Stimulated activated CD4-positive, alpha-beta T cell treated with anti-CD3 and anti-CD28 coated beads, Interleukin-2, amount 100 ng/mL, for 24 hours (primary cell): ENCODE results near the gene NCAPD2.
A peak's percentile ranks its signal among the peaks of the same experiment; 100 is the strongest.
"Not testable (repeated sequence)": the region's sequence is repeated elsewhere in the genome, so short reads cannot be mapped to it uniquely, and the experiment has no call there.

Experiments used
- DNase-seq, 2 donors: peaks; one replicate each; pipeline ENCODE4 v3.0.0-alpha.2; 2020

Gene NCAPD2

GRCh38 chr12:6552140-6552551 is 58.2 kb downstream of the NCAPD2 start:
- no peak for DNase-seq

GRCh38 chr12:6553051-6553868 is 59.4 kb downstream of the NCAPD2 start:
- no peak for DNase-seq

GRCh38 chr12:6554168-6555017 is 60.5 kb downstream of the NCAPD2 start:
- peak; percentile 80 to 81 for DNase-seq

DNA sequence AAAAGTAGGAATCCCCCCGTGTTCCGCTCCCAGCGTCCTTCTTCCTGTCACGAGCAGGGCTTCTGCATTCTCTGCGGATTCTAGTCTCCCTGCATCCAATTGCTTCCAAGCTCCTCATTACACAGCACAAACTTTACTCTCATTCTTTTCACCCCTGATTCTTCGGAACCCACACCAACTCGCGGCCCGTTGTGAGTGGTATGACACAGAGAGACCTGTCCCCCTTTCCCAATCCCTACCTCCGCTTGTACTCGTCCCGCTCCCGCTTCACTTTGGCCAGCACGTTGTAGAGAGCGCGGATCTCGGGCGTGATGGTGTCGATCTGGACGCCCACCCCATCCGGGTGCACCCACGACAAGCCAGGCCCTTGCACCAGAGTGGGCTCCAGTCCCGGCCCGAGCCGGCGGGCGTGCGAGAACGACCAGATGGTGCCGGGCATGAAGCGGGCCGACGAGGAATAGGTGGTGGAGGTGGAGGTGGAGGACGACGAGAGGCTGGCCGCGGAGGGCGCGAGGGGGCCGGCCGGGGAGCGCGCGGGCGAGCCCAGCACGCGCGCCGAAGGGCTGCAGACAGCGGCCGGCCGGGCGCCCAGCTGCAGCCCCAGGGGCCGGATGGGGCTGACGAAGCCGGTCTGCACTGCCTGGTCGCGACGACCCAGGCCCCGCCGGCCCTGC is 61.3 kb downstream of the NCAPD2 start:
- peak in 1 of 2 donors; percentile 37 for DNase-seq

- not testable (repeated sequence) for DNase-seq
These were observed 62.6 kb downstream of the NCAPD2 start for GRCh38 chr12:6556496-6556817.

DNA sequence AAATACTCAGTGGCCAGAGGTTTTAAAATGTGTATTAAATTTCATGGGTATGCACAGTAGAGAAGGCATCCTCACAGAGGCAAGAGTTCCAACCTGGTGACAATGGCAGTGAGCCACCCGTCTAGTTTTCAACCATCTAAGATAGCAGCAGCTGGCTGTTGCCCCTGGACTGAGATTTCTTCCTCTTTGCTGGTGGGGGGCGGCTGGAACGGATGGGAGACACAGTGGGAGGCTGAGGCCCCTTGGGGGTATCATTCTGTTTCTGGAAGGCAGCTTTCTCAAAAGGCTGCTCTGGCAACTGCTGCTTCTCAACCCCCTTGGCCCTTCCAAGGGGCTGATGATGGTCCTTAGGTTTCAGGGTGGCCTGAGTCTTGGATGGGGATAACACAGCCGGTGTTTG is 63.0 kb downstream of the NCAPD2 start:
- no peak for DNase-seq

GRCh38 chr12:6558014-6558760 is 64.3 kb downstream of the NCAPD2 start:
- peak; percentile 39 to 51 for DNase-seq

DNA sequence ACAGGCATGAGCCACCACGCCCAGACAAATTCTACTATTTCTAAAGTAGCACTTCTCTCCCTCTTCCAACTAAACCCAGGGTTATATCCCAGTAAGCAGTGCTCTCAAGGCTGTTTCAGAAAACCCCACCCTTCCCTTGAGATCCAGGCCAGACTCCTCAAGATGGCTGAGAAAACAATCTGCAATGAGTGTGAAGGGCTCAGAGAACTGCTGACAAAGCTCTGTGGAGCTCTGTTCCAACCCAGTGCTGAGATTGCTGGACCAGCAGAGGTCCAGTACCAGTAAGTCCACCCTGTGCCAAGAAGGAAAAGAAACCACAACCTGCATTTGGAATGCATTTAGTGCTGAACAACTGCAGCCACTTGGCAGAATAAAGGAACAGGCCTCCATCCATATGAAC is 65.6 kb downstream of the NCAPD2 start:
- no peak for DNase-seq

DNA sequence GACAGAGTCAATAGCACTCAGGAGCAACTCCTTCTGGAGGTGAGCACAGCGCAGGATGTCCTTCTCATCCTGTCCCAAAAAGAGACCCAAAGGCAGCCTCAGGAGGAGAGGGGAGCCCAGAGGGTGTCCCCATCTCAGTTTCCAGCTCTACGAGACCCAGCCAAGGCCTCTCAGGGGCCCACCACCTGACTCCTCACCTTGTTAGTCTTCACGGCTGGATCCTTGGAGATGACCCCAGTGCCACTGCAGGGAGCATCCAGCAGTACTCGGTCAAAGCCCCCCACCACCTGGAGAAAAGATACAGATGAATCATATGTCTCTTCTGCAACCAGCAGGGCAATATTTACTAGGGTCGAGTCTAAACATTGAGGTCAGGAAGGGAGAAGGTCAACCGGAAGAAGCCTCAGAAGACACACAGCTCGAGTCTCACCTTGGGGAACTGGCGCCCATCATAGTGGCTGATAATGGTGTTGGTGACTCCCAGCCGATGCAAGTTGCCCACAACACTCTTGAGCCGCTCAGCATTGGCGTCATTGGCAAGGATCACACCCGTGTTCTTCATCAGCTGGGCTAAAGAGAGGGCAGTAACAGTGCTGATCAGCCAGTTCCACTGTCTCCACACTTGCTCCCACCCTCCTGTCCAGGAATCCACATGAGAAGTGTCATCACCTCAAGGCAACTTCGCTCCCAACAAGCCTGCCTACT is 66.8 kb downstream of the NCAPD2 start:
- DNase-seq: no peak

DNA sequence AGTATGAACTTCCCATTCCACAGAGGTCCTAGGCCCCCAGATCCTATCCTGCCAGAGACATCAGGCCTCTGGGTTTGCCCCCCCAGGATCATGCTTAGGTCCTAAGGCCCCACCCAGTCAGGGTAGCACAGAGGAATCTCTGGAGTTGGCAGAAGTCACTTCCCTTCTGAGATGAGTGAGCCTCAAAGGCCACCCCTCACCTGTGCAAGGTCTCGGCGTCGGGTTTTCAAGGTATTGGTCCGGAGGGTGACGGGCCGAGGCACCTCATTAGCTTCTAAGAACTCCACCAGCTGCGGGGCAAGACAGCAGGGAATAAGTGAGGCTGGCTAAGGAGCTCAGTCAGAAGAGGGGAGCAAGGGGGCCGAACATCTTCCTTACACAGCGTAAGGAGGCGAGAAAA is 69.0 kb downstream of the NCAPD2 start:
- DNase-seq: no peak

DNA sequence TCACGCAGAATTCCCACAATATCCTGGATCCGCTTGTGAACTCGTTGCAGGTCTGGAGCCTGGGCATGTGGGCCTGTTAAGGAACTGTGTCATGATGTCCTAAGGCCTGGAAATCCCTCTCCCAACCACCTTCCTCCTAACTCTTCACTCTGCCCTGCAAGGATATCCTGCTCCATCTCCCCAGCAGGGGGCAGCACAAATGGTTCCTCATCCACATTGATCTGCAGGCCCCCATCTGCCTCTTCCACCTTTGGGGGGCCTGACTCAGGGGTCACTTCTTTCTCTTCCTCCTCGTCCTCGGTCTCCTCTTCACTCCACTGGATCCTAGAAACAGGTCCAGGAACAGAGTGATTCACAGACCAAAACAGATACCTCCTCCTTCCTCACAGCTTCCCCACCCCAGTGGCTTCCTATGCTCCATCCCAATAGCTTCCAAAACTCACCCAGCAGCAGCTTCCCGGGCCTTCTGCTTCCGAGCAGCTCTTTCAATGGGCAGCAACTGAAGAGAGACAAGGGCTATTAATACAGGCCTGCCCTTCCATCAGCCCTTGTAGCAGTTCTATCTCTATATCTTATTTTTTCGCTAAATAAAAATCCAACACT is 69.6 kb downstream of the NCAPD2 start:
- peak; percentile 79 for DNase-seq

- DNase-seq: no peak
These were observed 73.3 kb downstream of the NCAPD2 start for GRCh38 chr12:6567112-6567670.

- no peak for DNase-seq
These were observed 75.4 kb downstream of the NCAPD2 start for GRCh38 chr12:6569312-6569711.

GRCh38 chr12:6569786-6570185 is 75.9 kb downstream of the NCAPD2 start:
- DNase-seq: no peak

- DNase-seq: peak; percentile 51 to 62
These were observed 76.5 kb downstream of the NCAPD2 start for GRCh38 chr12:6570264-6570887.

DNA sequence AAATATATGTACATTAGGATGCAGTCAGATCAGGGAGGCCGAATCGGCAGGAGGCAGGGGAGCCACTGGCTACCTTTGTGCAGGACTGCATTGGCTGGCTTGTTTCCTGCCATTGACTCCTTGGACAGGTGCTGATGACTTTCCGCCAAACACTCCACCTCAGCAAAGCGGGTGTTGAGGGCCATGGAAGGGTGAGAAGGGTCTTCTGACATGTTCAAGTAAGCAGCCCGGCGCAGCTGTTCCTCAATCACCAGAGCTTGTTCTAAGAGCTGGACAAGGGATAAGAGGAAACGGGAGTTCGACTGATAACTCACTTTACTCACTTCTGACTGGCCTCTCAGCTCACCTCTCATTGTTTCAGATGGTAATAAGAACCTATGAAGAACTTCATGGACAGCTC is 79.1 kb downstream of the NCAPD2 start:
- no peak for DNase-seq

DNA sequence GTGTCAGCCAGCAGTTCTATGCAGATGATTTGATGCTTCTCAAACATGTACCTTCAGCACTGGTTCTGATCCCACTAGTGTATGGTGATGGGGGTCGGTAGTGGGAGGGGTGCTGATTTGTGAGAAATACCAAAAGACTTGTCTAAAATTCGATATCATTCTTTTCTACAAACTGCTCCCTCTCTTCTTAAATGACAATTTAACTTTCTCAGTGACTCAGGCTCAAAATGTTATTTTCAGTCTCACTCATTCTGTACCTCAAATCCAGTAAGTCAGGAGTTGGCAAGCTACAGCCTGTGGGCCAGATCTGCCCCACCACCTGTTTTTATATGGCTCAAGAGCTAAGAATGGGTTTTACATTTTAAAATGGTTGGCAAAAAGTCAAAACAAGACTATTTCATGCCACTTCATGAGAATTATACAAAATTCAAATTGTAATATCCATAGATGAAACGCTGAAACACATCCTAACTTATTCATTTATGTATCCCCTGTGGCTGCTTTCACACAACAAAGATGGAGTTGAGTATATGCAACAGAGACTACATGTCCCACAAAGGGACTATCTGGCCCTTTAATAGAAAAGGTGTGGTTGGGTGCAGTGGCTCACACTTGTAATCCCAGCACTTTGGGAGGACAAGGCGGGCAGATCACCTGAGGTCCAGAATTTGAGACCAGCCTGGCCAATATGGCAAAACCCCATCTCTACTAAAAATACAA is 80.8 kb downstream of the NCAPD2 start:
- no peak for DNase-seq

- DNase-seq: no peak
These were observed 81.7 kb downstream of the NCAPD2 start for GRCh38 chr12:6575648-6576047.
